HUDEP-2 (cell line): ENCODE measurements around the gene SLC39A13.

ENCODE experiments used
- DNase-seq, 76 experiments: peaks; one replicate each; lab custom pipeline; 2025; ENCODE audit not compliant: unreplicated experiment in 76 of 76; lab: John Stamatoyannopoulos, UW

The SLC39A13 gene

DNA sequence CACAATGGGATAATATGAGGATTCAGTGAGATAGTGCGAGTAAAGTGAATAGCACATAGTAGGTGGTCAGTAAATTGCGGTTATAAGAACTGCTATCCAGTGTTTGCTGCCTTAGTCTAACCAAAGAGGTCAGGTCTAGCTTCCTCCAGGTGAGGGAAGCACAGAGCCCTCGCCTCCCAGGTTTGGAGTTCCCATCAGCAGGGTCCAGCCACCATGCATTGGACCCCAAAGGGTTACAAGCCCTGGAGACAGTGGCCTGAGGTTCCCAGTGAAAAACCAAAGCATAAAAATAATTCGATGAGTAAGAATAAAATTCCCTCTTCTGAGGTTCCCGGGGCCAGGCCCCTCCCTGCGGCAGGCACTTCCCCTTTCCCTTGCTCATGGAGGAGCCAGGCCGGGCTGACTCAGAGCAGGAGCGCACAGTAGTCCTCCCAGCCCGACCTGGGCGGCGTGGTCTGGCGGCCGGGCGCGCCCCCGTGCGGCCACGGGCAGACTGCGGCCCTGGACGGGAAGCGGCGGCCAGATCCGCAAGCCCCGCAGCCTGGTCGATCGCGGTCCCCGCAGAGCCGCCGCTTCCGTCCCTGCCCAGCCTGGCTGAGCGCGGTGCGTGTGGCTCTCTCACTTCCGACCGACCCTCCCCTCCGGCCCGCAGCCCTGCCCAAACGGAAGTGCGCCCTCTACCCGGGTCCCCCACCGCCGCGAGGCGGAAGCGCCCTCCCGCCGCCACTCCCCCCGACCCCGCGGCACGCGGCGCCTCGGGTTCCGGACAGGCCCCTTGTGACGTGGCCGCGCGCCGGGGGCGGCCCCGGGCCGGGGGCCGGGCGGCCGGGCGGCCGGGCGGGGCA, at the start of gene SLC39A13:
SLC39A13 (plus strand) TSS at position 845 of the 845 bp plus-strand sequence. CDS start 1,505 bp downstream, outside the sequence.
- peak in 74 of 76 experiments; percentile 43 to 98 (median 88) for DNase-seq

GRCh38 chr11:47358731-47359051, 49.7 kb upstream of the SLC39A13 start:
- DNase-seq, result no peak

- no peak for DNase-seq
Measured at GRCh38 chr11:47359162-47359561, 49.2 kb upstream of the SLC39A13 start.

DNA sequence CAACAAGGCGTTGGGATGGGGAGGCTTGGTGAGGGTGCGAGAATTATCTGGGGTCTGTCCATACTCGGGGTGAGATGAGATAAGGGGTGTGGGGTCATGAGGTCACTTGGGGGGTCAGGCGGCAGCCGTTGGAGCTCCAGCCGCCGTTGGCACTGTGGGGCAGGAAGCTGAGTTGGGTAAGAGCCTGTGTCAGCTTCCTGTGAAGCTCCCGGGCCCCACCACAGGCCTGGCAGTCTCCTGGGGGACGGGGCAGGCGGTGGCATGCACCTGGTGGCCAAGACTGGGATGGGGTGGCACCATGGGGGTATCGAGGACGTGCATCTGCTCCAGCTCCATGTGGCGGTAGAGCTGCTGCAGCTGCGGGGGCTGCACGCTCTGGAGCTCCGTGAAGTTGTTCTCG, 48.8 kb upstream of the SLC39A13 start:
- DNase-seq, result no peak

DNA sequence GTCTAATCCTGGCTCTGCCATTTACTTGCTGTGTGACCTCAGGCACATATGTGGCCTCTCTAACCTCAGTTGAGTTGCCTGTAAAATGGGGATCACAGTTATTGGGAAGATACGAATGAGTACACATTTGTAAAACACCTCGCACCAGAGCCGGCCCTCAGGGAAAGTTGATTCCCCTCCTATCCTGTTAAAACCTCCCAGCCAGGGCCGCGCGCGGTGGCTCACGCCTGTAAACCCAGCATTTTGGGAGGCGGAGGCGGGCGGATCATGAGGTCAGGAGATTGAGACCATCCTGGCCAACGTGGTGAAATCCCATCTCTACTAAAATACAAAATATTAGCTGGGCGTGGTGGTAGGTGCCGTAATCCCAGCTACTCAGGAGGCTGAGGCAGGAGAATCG, 48.0 kb upstream of the SLC39A13 start:
- no peak for DNase-seq

GRCh38 chr11:47361419-47361818, 47.0 kb upstream of the SLC39A13 start:
- DNase-seq, result no peak

DNA sequence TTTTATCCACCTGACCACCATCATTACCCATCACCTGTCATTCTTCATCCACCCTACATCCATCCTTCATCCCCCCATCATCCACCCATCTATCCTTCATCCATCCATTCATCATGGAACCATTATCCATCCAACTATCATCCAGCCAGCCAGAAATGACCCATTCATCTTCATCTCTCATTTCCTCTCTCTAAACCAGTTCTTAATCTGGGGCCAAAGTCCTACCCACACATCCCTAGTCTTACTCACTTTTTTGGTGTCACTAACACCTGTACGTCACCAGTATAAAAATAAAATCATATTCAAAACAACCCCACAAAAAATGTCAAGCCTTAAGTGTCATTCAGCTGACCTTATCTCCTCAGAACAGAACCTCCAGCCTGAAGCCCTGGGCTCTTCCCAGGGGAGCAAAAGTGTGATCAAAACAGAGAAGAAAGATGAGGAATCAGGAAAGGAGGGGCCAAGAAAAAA, 42.3 kb upstream of the SLC39A13 start:
- DNase-seq, result no peak

GRCh38 chr11:47369676-47370075, 38.7 kb upstream of the SLC39A13 start:
- DNase-seq, result peak in 2 of 76 experiments; percentile 8 to 10

DNA sequence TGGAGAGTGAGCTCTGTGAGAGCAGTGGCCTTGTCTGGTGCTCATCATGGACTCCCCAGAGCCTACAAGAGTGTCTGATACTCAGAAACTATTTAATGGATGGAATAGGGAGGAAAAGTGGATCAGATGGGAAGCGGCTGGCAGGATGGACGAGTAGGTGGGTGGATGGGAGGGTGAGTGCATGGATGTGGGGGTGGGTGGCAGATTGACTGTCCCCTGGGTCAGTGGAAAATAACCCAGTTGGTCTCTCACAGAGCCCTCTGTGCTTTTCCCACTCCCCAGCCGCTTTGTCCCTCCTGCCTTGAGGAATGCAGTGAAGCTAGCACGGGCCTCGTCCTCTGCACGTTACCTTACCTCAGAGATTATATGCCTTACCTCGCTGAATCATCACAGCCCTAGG, 36.0 kb upstream of the SLC39A13 start:
- no peak for DNase-seq

DNA sequence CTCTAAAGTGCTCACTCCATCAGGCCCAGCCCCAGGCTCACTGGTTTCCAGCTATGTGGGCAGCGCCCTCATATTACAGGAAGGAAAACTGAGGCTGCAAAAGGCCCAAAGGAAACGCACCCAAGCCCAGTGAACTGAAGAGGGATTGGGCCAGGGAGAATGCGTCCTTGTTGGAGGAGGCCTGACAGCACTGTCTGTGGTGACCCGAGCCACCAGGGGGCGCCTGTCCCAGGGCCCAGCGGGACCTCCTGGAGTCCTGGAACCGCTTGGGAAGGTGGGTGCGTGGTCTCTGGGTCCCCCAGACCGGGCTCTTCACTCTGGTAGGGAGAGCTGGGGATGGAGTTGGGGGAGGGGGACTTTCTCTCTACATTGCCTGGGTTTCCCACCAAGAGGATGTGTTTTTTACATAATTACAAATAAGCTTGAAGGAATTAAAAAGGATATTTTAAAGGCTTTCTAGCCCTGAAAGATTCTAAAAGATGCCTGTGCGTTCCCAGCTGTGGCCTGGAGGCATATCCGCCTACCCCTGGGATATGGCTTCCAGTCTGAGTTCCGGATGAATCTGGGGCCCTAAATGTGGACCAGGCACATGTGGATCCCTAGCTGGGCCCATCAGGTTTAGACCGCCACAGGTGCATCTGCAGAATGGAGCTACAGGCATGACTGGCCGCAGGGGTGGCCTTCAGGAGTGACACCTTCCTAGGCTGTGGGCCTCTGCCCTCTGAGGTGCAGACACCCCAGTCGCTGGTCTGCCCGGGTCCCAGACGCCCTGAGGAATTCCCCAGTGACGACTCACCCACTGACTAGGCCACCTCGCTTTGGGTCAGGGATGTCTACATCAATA, 34.3 kb upstream of the SLC39A13 start:
- DNase-seq, result peak in 67 of 76 experiments; percentile 8 to 81 (median 59)

DNA sequence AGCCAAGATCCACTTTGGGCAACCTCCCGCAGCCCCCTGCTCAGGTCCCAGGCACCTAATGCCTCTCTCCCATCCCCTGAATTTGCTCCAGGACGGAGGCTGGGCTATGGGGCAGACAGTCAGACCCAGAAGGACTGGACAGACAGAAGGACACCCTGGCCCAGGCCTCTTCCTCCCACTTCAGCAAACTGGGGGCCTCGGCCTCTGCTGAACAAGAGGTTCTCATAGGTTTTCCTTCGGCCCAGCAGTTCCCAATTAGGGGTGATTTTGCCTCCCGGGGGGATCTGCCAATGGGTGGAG, 33.7 kb upstream of the SLC39A13 start:
- no peak for DNase-seq

DNA sequence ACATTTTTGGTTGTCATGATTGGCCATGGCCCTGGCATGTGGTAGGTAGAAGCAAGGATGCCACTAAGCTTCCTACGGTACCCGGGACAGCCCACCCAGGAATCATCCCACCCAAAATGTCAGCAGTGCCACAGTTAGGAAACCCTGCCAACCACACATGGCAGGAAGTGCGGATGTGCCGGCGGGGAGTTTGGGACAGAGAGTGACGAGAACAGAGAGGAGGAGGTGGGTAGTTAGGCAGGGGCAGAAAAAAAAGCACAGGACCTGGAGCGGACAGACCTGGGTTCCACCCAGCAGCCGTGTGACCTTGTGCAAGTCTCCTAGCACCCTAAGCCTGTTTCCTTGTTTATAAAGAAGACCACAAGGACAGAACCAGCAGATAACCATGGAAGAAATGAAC, 33.4 kb upstream of the SLC39A13 start:
- no peak for DNase-seq

GRCh38 chr11:47375546-47376085, 32.8 kb upstream of the SLC39A13 start:
- no peak for DNase-seq

DNA sequence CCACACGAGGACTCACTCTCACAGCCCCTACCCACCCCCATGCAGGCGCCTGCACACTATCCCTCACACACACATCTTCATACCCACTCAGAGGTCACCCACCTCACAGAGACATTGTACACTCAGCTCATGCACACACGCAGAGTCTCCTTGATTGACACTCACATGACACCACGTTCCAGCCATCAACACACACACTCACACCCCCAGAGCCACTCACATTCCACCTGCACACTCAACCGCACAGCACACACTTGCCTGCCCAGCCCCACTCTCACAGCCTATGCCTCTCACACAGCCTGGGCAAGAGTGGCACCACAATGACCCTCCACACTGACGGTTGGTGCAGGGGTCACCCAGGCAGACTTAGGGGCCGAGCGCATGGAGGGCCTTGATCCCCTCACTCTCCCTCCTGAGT, 32.3 kb upstream of the SLC39A13 start:
- peak in 1 of 76 experiments; percentile 3 for DNase-seq

DNA sequence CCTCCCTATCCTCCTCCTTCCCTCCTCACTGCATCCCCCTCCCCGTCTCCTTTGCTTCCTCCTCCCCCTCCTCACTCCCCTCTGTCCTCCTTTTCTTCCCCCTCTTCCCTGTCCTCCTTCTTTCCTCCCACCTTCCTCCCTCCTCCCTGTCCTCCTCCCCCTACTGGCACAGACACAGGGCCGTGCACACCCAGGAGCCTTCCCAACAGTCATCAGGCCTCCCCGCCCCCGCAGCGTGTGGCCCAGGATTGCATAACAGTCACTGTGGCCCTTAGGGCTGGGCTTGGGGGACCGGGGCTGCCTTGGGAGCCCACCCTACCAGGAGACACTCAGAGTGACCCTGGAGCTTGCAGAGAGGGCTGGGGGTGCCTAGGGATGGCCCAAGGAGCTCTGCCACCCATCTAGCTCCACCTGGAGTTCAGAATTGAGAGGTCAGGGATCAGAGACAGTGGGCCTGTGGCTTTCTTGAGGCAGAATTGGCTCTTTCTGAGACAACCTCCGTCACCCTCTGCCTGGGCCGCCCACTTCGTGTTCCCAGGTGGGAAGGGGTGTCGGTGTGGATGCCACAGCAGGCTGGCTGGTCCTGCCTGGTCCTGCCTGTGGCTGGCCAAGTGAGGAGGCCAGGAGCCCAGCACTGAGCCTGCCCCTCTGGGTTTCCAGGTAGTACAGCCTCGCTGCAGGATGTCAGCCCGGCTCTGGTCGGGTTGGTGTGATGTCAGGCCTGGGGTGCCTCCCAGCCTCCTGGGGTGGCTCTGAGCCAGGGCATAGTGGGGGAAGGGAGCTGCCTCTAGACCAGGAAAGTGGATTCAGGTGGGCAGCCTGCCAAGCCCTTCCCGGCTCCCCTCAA, 31.6 kb upstream of the SLC39A13 start:
- DNase-seq, result peak in 55 of 76 experiments; percentile 9 to 71 (median 43)

DNA sequence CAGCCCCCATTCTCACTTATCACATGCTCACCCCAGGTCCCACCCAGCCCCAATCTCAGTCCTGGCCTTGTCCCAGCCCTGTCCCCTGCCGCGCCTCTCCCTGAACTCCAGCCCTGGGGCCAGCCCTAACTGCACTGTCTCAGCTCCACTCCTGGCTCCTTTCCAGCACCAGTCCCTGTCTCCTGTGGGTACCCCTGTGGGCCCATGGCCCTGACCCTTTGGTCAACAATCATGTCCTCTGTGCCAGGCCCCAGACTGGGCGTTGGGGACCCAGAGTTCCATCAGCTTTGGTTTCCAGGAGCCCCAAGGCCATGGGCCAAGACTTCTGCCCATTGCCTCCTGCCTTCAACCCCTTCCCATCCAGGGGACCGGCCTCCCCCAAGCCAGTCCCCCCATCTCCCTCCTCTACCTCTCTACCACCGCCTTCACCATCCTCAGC, 30.8 kb upstream of the SLC39A13 start:
- peak in 57 of 76 experiments; percentile 5 to 76 (median 48) for DNase-seq

- DNase-seq, result peak in 73 of 76 experiments; percentile 37 to 91 (median 76)
Measured at GRCh38 chr11:47378010-47378835, 30.2 kb upstream of the SLC39A13 start, which contains the start of gene SPI1. TSS of gene SPI1 (minus strand) at chr11:47378547. CDS start at chr11:47378353, 194 bp downstream.

GRCh38 chr11:47378836-47379170, 29.6 kb upstream of the SLC39A13 start:
- no peak for DNase-seq

- no peak for DNase-seq
Measured at GRCh38 chr11:47379317-47379716, 29.1 kb upstream of the SLC39A13 start.

DNA sequence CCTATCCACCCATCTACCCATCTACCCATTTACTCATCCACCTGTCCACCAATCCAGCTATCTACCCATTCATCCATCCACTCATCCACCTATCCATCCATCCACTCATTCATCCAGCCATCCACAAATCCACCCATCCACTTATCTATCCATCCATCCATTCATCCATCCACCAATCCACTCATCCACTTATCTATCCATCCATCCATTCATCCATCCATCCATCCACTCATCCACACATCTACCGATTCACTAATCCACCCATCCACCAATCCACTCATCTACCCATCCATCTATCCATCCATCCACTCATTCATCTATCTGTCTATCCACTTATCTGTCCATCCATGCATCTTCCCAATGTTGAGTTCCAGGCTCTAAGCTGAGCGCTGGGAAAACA, 28.3 kb upstream of the SLC39A13 start:
- DNase-seq, result no peak
